HEK293 (cell line): Measurements from ENCODE around the gene WDR6.

Source experiments
- CTCF ChIA-PET: fragments of 350-600 bp; formaldehyde crosslinking; extraction: SDS; loops from one replicate; lab custom pipeline; 2021; ENCODE audit warnings: antibody characterized with exemption; lab: Yijun Ruan, JAX
- POLR2A ChIA-PET: fragments of 300-600 bp; formaldehyde crosslinking; extraction: SDS; loops from one replicate; lab custom pipeline; 2020; ENCODE audit warnings: antibody characterized with exemption, inconsistent platforms; lab: Yijun Ruan, JAX
- H3K27ac ChIP-seq: fragments of 200-500 bp; sonication (Bioruptor generic); 2 replicates; pipeline ENCODE4 v1.5.1; 2014; ENCODE audit warnings: low read depth, low read length, control low read depth, inconsistent platforms; ENCODE audit errors: extremely low read depth
- H3K36me3 ChIP-seq, 2 experiments: fragments of 200-500 bp in 1 of 2; sonication (Bioruptor generic) in 1 of 2; 1 replicate in 1 of 2; 2 replicates in 1 of 2; pipeline ENCODE4 v1.5.1; 2014 to 2017; ENCODE audit warnings: inconsistent platforms in 2 of 2, low read length in 2 of 2; ENCODE audit not compliant: control insufficient read depth in 2 of 2, insufficient read depth in 1 of 2
- H3K4me1 ChIP-seq: fragments of 200-500 bp; sonication (Bioruptor generic); 2 replicates; pipeline ENCODE4 v1.5.1; 2014; ENCODE audit warnings: mild to moderate bottlenecking, low read length, inconsistent platforms; ENCODE audit not compliant: control insufficient read depth, insufficient read depth
- H3K4me3 ChIP-seq: 2 replicates; pipeline ENCODE4 v1.5.1; 2011; ENCODE audit warnings: low read depth, mild to moderate bottlenecking, control low read depth, low read length, moderate library complexity
- H3K9me3 ChIP-seq: fragments of 200-500 bp; sonication (Bioruptor generic); 2 replicates; pipeline ENCODE4 v1.5.1; 2014; ENCODE audit warnings: low read depth, low read length, inconsistent platforms; ENCODE audit not compliant: control insufficient read depth, insufficient read depth
- AEBP2 ChIP-seq: fragments of 450-650 bp; formaldehyde crosslinking; IDR thresholded peaks from 2 replicates; pipeline ENCODE4 v1.5.1; 2016; ENCODE audit warnings: missing biosample characterization, missing genetic modification characterization, borderline replicate concordance
- BCL11B ChIP-seq: fragments of 450-650 bp; formaldehyde crosslinking; IDR thresholded peaks from 2 replicates; pipeline ENCODE4 v1.5.1; 2016; ENCODE audit warnings: low read depth, missing biosample characterization, missing genetic modification characterization
- GFI1B ChIP-seq: fragments of 450-650 bp; formaldehyde crosslinking; IDR thresholded peaks from 2 replicates; pipeline ENCODE4 v1.5.1; 2016; ENCODE audit warnings: missing biosample characterization, missing genetic modification characterization
- GLIS1 ChIP-seq: fragments of 450-650 bp; formaldehyde crosslinking; IDR thresholded peaks from 2 replicates; pipeline ENCODE4 v1.5.1; 2016; ENCODE audit warnings: missing biosample characterization, missing genetic modification characterization
- GLIS2 ChIP-seq: fragments of 450-650 bp; formaldehyde crosslinking; IDR thresholded peaks from 2 replicates; pipeline ENCODE4 v1.5.1; 2016; ENCODE audit warnings: missing biosample characterization, missing genetic modification characterization
- HOXA7 ChIP-seq: sonication (generic); formaldehyde crosslinking; IDR thresholded peaks from 2 replicates; pipeline ENCODE4 v1.8.1; 2022; ENCODE audit warnings: missing genetic modification reagents, borderline replicate concordance
- HOXD13 ChIP-seq: sonication (generic); formaldehyde crosslinking; IDR thresholded peaks from 2 replicates; pipeline ENCODE4 v1.8.0; 2022; ENCODE audit warnings: missing genetic modification reagents, borderline replicate concordance
- KLF1 ChIP-seq: fragments of 450-650 bp; formaldehyde crosslinking; IDR thresholded peaks from 2 replicates; pipeline ENCODE4 v1.5.1; 2016; ENCODE audit warnings: missing biosample characterization, missing genetic modification characterization
- OSR2 ChIP-seq: fragments of 450-650 bp; formaldehyde crosslinking; IDR thresholded peaks from 2 replicates; pipeline ENCODE4 v1.5.1; 2016; ENCODE audit warnings: missing biosample characterization, missing genetic modification characterization
- WT1 ChIP-seq: fragments of 450-650 bp; formaldehyde crosslinking; IDR thresholded peaks from 2 replicates; pipeline ENCODE4 v1.5.1; 2016; ENCODE audit warnings: missing biosample characterization, missing genetic modification characterization
- ZIC2 ChIP-seq: fragments of 450-650 bp; formaldehyde crosslinking; IDR thresholded peaks from 2 replicates; pipeline ENCODE4 v1.5.1; 2016; ENCODE audit warnings: missing biosample characterization, missing genetic modification characterization
- ZNF221 ChIP-seq: fragments of 450-650 bp; formaldehyde crosslinking; IDR thresholded peaks from 2 replicates; pipeline ENCODE4 v1.5.1; 2017; ENCODE audit warnings: missing biosample characterization, missing genetic modification characterization, borderline replicate concordance
- ZNF26 ChIP-seq: fragments of 450-650 bp; formaldehyde crosslinking; IDR thresholded peaks from 2 replicates; pipeline ENCODE4 v1.5.1; 2016; ENCODE audit warnings: missing biosample characterization, missing genetic modification characterization
- ZNF324 ChIP-seq: fragments of 450-650 bp; formaldehyde crosslinking; IDR thresholded peaks from 2 replicates; pipeline ENCODE4 v1.5.1; 2016; ENCODE audit warnings: missing biosample characterization, missing genetic modification characterization
- ZNF37A ChIP-seq: fragments of 450-650 bp; IDR thresholded peaks from 2 replicates; pipeline ENCODE4 v1.5.1; 2018; ENCODE audit warnings: missing biosample characterization, missing genetic modification characterization
- ZNF529 ChIP-seq: fragments of 450-650 bp; formaldehyde crosslinking; IDR thresholded peaks from 2 replicates; pipeline ENCODE4 v1.5.1; 2017; ENCODE audit warnings: missing genetic modification characterization, missing biosample characterization; ENCODE audit not compliant: insufficient replicate concordance
- ZNF561 ChIP-seq: fragments of 450-650 bp; IDR thresholded peaks from 2 replicates; pipeline ENCODE4 v1.5.1; 2018; ENCODE audit warnings: missing biosample characterization, missing genetic modification characterization, borderline replicate concordance
- ZNF658 ChIP-seq: fragments of 450-650 bp; formaldehyde crosslinking; IDR thresholded peaks from 2 replicates; pipeline ENCODE4; 2016; ENCODE audit warnings: missing biosample characterization, missing genetic modification characterization
- ZNF843 ChIP-seq: fragments of 450-650 bp; formaldehyde crosslinking; IDR thresholded peaks from 2 replicates; pipeline ENCODE4 v1.5.1; 2016; ENCODE audit warnings: missing biosample characterization, missing genetic modification characterization

WDR6 gene

DNA sequence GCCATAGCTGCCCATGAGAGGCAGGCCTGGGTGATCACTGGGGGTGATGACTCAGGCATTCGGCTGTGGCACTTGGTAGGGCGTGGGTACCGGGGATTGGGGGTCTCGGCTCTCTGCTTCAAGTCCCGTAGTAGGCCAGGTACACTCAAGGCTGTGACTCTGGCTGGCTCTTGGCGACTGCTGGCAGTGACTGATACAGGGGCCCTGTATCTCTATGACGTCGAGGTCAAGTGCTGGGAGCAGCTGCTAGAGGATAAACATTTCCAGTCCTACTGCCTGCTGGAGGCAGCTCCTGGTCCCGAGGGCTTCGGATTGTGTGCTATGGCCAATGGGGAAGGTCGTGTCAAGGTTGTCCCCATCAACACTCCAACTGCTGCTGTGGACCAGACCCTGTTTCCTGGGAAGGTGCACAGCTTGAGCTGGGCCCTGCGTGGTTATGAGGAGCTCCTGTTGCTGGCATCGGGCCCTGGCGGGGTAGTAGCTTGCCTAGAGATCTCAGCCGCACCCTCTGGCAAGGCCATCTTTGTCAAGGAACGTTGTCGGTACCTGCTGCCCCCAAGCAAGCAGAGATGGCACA is 5.3 kb downstream of the WDR6 start:
- POLR2A ChIA-PET = interaction anchor here (1.6 kb wide), 1 partner anchor 9 kb away, joined by 8 read pairs; no protein-coding TSS in a partner anchor
- H3K36me3 ChIP-seq = peaks cover 3 to 66% of the 10 kb centered on the region in 2 experiments; a peak in 2 of 3 replicates
- CTCF ChIA-PET = interaction anchor here (0.6 to 2.6 kb wide), 4 partner anchors 9 to 1952 kb away, joined by 3 to 12 read pairs (median 3); partner anchors contain the start of gene NDUFAF3
- no peaks in the 10 kb centered on the region for H3K9me3 ChIP-seq
- 0 out of 2 replicates have a peak, but pooled peaks have one; percentile 24 for TF ChIP-seq OSR2 (tag by site-specific recombination)
- TF ChIP-seq ZNF221 (tag by site-specific recombination) = no peak
- no peak overlapping the region for H3K4me3 ChIP-seq
- no peaks in the 10 kb centered on the region for H3K4me1 ChIP-seq
- H3K27ac ChIP-seq = no peak overlapping the region

DNA sequence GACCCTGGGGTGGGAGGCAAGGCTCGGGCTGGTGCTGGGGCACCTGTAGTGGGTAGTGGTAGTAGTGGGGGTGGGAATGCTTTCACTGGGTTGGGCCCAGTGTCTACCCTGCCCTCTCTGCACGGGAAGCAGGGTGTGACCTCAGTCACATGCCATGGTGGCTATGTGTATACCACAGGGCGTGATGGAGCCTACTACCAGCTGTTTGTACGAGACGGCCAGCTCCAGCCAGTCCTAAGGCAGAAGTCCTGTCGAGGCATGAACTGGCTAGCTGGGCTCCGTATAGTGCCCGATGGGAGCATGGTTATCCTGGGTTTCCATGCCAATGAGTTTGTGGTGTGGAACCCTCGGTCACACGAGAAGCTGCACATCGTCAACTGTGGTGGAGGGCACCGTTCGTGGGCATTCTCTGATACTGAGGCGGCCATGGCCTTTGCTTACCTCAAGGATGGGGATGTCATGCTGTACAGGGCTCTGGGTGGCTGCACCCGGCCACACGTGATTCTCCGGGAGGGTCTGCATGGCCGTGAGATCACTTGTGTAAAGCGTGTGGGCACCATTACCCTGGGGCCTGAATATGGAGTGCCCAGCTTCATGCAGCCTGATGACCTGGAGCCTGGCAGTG is 6.0 kb downstream of the WDR6 start:
- Histone ChIP-seq H3K36me3 (peaks cover 3 to 66% of the 10 kb centered on the region in 2 experiments; a peak in 2 of 3 replicates), H3K9me3 (no peaks in the 10 kb centered on the region), H3K4me3 (no peak overlapping the region), H3K4me1 (no peaks in the 10 kb centered on the region), H3K27ac (no peak overlapping the region)
- POLR2A ChIA-PET = interaction anchor here (1.2 to 1.6 kb wide), 3 partner anchors 8 to 26 kb away, joined by 3 to 10 read pairs (median 8); no protein-coding TSS in a partner anchor
- TF ChIP-seq KLF1 (peak; percentile 27; the same call in 1 of the 2 replicates), ZNF324 (no peak), ZNF843 (no peak), ZNF37A (no peak), ZNF529 (tag by site-specific recombination) (no peak), BCL11B (tag by site-specific recombination) (no peak), WT1 (tag by site-specific recombination) (no peak)
- TF ChIP-seq, all 188 proteins: peak for 1
- CTCF ChIA-PET = interaction anchor here (0.6 to 2.6 kb wide), 5 partner anchors 9 to 1953 kb away, joined by 3 to 12 read pairs (median 3); partner anchors contain the start of genes NDUFAF3 and P4HTM

- H3K9me3 ChIP-seq = no peaks in the 10 kb centered on the region
- H3K4me3 ChIP-seq = no peak overlapping the region
- H3K4me1 ChIP-seq = no peaks in the 10 kb centered on the region
- peaks cover 3 to 63% of the 10 kb centered on the region in 2 experiments; a peak in 2 of 3 replicates for H3K36me3 ChIP-seq
- TF ChIP-seq AEBP2 (tag by site-specific recombination) (no peak), GFI1B (tag by site-specific recombination) (no peak), GLIS1 (tag by site-specific recombination) (peak; percentile 71), ZNF658 (no peak), ZNF26 (no peak), ZNF561 (tag by site-specific recombination) (no peak), HOXD13 (CRISPR knock-in tag) (no peak), ZIC2 (tag by site-specific recombination) (peak; percentile 30; the same call in 1 of the 2 replicates), GLIS2 (tag by site-specific recombination) (peak; percentile 26; the same call in 1 of the 2 replicates), HOXA7 (no peak)
- CTCF ChIA-PET = interaction anchor here (0.5 to 2.6 kb wide), 7 partner anchors 8 to 42 kb away, joined by 3 to 12 read pairs (median 3); partner anchors contain the start of genes NDUFAF3 and P4HTM
- POLR2A ChIA-PET = interaction anchor here (1.2 to 1.6 kb wide), 2 partner anchors 17 to 27 kb away, joined by 3 to 10 read pairs; no protein-coding TSS in a partner anchor
- H3K27ac ChIP-seq = no peak overlapping the region; the same call in 1 of the 2 replicates
Measured at GRCh38 chr3:49013738-49014660, 6.8 kb downstream of the WDR6 start.
